CD4-positive, alpha-beta T cell treated with Interleukin-17A for 4 hours (primary cell): Measurements from ENCODE around the gene DPM2.

Source experiments
- DNase-seq: peaks from one replicate; pipeline ENCODE4 v3.0.0-alpha.2; 2020; ENCODE audit warnings: mixed read lengths

Gene DPM2

GRCh38 chr9:127934248-127934647, 3.4 kb downstream of the DPM2 start:
- no peak for DNase-seq

DNA sequence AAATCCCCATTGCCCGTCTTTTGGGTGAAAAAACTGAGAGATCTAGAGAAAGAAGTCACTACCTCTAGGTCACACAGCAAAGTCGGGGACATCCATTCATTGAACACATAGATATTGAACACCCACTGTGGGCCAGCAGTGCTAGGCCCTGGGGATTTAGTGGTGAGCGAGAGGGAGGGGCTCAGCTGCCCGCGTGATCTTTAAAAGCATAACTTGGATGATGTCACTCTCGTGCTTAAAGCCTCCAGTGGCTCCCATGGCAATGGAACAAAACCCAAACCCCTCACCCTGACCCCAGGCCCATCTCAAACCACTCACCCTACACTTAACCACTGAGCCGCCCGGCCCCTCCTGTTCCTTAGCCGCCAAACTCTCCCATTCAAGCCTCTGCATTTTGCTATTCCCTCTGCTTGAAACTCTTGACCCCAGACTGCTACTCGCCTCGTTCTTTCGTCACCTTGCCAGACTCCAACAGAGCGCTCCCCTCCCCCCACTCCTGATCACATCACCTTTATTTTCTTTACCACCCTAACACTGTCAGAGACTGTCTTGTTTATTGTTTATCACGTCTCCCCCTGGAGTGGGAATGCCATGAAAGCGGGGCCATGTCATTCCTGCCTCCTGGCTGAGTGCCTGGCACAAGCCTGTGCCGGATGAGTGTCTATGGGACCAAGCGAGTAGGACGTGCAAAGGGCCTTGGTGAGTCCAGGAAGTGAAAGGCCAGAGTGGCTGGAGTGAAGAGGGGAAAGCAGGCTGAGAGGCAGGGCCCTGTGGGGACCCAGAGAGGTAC, 6.4 kb downstream of the DPM2 start:
- DNase-seq = peak; percentile 15

GRCh38 chr9:127930231-127931091, 7.2 kb downstream of the DPM2 start, which contains the start of gene PIP5KL1:
PIP5KL1 (minus strand) TSS chr9:127930777; CDS start chr9:127930752, 25 bp downstream.
- DNase-seq = peak; percentile 77

GRCh38 chr9:127929625-127929979, 8.1 kb downstream of the DPM2 start:
- DNase-seq = no peak

GRCh38 chr9:127928676-127929624, 8.7 kb downstream of the DPM2 start:
- no peak for DNase-seq

DNA sequence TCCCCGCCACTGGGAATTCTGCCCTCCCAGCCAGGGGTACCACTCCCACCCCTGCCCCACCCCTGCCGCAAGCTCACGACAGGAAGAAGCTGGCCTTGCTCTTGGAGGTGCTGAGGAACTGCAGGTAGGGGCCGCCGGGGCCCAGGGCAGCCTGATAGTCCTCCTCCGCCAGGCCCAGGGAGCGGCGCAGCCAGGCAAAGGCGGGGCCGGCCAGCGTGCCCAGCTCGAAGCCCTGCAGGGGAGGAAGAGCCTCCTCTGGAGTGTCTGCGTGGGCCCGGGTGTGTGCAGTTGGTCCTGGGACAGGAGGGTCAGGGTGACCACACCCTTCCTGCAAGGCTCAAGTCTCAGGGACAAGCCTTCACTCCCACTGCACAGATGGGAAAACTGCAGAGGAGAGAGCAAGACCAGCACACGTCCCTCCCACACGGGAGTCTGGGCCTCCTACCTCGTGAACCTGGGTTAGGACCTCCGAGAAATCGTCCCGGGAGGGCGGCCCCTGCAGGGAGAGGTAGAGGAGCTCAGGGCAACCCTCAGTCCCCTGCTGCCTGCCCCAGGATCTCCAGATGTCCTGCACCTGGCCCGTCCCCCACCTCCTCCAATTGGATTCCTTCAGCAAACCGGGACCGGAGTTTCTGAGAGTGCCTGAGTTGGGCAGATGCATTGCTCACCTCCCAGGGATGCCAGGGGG, 9.5 kb downstream of the DPM2 start:
- peak; percentile 38 for DNase-seq

DNA sequence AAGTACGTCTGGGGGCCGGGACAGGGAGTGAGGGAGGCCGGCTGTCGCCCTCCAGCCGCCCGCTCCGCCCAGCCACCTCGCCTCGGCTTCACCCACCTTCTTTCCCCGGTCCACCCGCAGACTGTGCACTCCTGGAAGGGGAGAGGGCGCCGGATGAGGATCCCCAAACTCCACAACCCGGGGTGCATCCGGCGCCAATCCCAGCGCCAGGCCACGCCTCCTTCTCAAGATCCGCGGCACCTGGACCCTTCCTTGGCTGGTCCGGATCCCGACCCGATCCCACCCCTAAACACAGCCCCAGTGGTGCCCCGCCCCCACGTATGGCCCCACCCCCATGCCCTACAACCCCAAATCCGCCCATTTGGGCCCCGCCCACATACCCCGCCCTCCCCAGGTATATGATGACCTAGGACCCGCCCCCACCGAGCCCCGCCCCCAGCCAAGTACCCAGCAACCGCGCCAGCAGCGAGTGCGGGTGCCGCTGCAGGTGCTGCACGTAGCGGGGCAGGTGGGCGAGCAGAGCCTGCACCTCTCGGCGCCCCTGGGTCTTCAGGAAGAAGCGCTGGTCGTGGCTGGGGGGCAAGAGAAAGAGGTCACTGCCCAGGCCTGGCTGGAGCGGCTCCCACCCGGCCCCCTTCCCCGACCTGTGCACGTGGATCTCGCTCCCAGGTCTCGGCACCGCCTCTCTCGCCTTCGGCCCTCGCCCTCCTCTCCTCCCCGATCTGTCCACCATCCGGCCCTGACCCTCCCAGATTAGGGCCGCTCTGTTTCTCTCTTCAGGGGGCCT, 10.3 kb downstream of the DPM2 start:
- peak; percentile 94 for DNase-seq

DNA sequence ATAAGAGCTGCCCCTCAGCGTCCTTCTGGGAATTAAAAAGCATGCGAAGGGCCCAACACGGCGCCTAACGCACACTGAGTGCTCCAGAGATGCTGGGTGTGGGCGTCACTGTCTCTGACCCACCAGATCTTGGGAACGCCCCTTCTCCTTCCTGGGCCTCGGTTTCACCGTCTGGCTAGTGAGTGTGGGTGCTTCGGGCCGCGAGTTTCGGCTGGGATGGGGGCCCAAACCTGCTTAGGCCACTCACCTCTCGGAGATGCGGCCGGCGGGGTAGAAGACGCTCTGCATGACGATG, 10.8 kb downstream of the DPM2 start:
- peak; percentile 37 for DNase-seq

DNA sequence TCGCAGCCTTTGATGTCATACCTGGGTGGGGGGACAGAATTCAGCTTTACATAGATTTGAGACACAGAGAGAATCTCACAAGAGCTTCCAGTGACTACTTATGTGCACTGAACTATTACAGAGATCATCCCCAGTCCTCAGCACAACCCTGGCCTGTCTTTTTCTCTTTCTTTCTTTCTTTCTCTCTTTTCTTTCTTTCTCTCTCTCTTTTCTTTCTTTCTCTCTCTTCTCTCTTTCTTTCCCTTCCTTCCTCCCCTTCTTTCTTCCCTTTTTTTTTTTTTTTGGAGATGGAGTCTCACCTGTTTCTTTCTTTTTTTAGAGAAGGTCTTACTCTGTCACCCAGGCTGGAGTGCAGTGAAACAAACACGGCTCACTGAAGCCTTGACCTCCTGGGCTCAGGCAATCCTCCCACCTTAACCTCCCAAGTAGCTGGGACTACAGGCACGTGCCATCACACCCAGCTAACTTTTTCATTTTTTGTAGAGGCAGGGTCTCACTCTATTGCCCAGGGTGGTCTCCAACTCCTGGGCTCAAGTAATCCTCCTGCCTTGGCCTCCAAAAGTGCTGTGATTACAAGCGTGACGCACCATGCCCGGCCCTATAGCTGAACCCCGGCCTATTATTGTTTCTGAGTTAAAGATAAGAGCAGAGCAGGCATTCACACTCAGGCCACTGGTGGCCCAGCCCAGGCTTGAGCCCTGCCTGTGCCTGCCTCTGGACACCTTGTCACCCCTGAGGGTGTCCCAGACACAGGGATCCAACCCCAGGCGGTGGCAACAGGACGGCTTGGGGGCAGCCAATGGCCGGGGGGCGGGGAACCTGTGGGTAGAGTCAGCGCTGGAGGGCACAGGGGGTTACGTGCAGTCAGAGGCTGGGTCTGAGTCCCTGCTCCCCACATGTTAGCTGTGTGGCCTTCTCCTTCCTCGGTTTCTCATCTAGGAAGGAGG, 11.4 kb downstream of the DPM2 start:
- no peak for DNase-seq

DNA sequence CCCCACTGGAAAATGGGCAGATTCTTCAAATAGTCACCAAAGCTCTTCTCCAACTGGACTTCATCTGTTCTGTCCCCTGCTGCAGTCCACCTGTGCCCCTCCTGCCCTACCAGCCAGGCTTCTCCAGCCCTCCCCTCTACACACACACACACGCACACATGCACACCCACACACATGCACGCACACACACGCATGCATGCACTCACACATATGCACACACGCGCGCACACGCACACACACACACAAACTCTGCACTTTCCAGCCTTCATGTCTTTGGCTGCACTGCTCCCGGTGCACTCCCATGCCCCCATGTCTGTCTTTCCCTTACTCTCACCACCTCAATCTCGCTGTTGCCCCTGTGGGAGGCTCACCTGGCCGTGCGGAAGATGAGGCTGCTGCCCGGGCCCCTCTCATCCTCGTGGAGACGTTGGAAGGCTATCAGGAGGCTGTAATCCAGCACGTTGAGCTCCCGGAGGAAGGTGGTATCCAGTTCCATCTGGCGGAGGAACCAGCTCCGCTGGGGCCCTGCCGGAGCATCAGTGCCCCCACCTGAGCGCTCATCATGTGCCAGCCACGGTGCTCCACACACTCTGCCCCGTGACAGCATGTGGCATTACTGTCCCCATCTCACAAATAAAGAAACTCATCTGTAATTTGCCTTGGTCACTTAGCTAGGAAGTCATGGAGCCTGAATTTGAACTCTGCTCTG, 12.8 kb downstream of the DPM2 start:
- DNase-seq = no peak

- no peak for DNase-seq
These were observed 13.9 kb downstream of the DPM2 start for GRCh38 chr9:127923771-127924170.

- DNase-seq = no peak
These were observed 14.6 kb downstream of the DPM2 start for GRCh38 chr9:127923046-127923445.

DNA sequence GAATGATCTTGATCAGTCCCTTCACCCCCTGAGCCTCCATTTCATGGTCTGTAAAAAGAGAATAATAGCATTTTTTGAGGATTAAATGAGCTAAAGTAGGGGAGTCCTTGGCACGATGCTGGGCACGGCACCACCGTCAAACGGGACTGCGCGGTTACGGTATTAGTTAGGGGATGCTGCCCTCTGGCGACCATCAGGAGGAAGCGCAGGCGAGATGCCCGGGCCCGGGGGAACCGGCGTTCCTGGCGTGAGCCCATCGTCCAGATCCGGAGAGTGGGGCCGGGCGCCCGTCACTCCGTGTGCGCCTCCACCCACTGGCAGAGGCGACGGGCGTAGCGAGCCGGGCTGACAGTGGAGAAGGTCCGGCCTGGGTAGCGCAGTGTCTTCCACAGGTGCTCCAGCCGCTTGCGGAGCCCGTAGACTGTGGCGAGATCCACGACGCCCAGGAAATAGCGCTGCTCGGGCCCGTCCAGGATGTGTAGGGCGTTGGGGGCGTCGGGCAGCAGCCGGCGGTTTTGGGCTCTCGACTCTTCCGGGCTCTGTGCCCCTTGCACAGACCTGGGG, 16.0 kb downstream of the DPM2 start:
- DNase-seq = peak; percentile 85

- DNase-seq = no peak
These were observed 16.9 kb downstream of the DPM2 start for GRCh38 chr9:127920794-127921193.

- no peak for DNase-seq
These were observed 18.3 kb downstream of the DPM2 start for GRCh38 chr9:127919253-127919815.

DNA sequence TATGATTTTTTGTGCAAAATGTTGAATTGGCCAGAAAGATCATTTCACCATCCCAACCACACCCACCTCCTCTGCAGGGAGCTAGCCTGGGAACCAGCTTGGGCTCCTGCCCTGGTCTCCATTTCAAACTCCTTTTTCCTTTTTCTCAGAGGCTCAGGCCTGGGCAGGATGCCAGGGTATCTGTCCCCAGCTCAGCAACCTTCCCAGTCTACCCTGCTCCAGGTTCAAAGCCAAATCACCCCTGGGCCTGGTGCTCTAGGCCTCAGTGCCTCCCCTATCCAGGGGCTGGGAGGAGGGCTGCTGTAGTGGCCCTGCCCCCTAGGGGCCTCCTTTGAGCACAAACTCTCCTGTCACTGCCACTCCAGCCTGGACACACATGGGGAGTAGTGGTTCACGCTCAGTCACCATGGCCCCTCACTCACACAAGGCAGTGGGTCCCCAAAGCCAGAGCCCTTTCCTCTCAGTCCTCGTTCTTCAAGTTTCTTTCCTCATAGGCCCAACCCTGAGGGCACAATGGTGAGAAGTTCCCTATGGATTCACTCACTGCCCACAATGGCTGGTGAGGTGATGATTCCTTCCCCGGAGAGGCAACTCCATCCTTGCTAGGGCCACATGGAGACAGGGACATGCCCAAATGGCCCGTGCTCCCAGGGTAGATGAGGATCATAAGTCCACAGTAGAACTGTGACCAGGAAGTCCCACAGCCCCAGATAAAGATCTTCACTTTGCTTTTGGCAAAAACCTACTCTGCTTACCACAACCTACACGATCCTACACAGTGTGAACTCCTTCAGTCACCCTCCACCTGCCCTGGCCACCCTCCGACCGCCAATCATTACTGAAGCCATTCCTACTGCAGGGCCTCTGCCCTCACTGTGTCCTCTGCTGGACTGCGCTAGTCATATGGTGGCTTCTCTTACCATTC, 19.2 kb downstream of the DPM2 start:
- DNase-seq = peak; percentile 43

DNA sequence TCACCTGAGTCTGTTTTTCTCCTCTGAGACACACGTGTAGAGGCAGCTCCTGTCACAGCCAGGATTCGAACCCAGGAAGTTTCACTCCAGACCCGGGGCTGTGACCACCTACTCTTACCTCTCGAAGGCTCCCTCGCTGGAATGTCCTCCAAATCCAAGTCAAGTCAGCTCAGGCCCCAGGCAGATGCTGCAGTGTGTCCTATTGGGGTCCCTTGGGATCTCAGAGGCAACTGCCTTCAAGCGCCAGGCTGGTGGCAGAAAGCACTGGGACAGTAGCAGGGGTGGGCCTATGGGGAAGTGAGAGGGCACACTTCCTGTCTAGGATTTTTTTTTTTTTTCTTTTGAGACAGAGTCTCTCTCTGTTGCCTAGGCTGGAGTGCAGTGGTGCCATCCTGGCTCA, 20.1 kb downstream of the DPM2 start:
- no peak for DNase-seq
